Caco-2 (cell line): Measurements from ENCODE around the gene S1PR3. TPM values are rescaled to one million over a fixed set of nuclear protein-coding genes. Genes with fewer than 3 reads are reported as not detected.

ENCODE experiments used
- BruUV-seq: library from RNA; stranded (reverse); fragments of 400-500 nt; replicated peaks from 2 replicates; lab custom pipeline; 2021; lab: Mats Ljungman, UMichigan
- CTCF ChIA-PET: fragments of 300-600 bp; sonication (Branson Sonifier 250); formaldehyde crosslinking; loops from one replicate; lab custom pipeline; 2022; ENCODE audit warnings: antibody characterized with exemption; lab: Charles Lee
- POLR2A ChIA-PET: fragments of 300-600 bp; sonication (Branson Sonifier 250); formaldehyde crosslinking; loops from one replicate; lab custom pipeline; 2022; ENCODE audit warnings: antibody characterized with exemption; lab: Charles Lee
- DNase-seq, 2 experiments: peaks; one replicate each; pipeline versions ENCODE4 v3.0.0 to v3.0.0-alpha.2; 2020 to 2022
- H3K27me3 ChIP-seq: replicated peaks from 2 replicates; pipeline ENCODE4 v1.6.0; 2011; ENCODE audit warnings: low read length; ENCODE audit not compliant: control insufficient read depth, insufficient read depth
- H3K36me3 ChIP-seq: 2 replicates; pipeline ENCODE4 v1.5.1; 2011; ENCODE audit warnings: low read length; ENCODE audit not compliant: control insufficient read depth, insufficient read depth
- H3K4me1 ChIP-seq: fragments of 250-450 bp; sonication (Bioruptor Pico); 2 replicates; pipeline ENCODE4 v1.5.1; 2020; ENCODE audit warnings: mild to moderate bottlenecking
- H3K4me3 ChIP-seq: 2 replicates; pipeline ENCODE4 v1.5.1; 2011; ENCODE audit warnings: low read depth, mild to moderate bottlenecking, control low read depth, low read length
- H3K9me3 ChIP-seq: fragments of 250-450 bp; sonication (Bioruptor Pico); 2 replicates; pipeline ENCODE4 v1.5.1; 2020; ENCODE audit warnings: mild to moderate bottlenecking, moderate library complexity
- H3K27ac Mint-ChIP-seq: one replicate; pipeline ENCODE4 v1.8.0; 2022; ENCODE audit warnings: mixed read lengths; ENCODE audit not compliant: unreplicated experiment
- H3K27me3 Mint-ChIP-seq: one replicate; pipeline ENCODE4 v1.8.0; 2022; ENCODE audit warnings: mixed read lengths; ENCODE audit not compliant: insufficient read depth, unreplicated experiment
- H3K36me3 Mint-ChIP-seq: one replicate; pipeline ENCODE4 v1.8.0; 2022; ENCODE audit warnings: mild to moderate bottlenecking, mixed read lengths; ENCODE audit not compliant: insufficient read depth, unreplicated experiment
- H3K4me1 Mint-ChIP-seq: one replicate; pipeline ENCODE4 v1.8.0; 2022; ENCODE audit warnings: low read depth, mixed read lengths; ENCODE audit not compliant: unreplicated experiment
- H3K4me3 Mint-ChIP-seq: one replicate; pipeline ENCODE4 v1.8.0; 2022; ENCODE audit warnings: mild to moderate bottlenecking, moderate library complexity, mixed read lengths; ENCODE audit not compliant: unreplicated experiment
- H3K9me3 Mint-ChIP-seq: one replicate; pipeline ENCODE4 v1.8.0; 2022; ENCODE audit warnings: mixed read lengths; ENCODE audit not compliant: unreplicated experiment
- CTCF ChIP-seq, 2 experiments: fragments of 200-600 bp in 1 of 2; IDR thresholded peaks; 1 replicate in 1 of 2; 2 replicates in 1 of 2; pipeline versions ENCODE4 v1.5.1 to v1.8.0; 2011 to 2022; ENCODE audit warnings: antibody characterized with exemption in 1 of 2, control low read depth in 1 of 2, inconsistent platforms in 1 of 2, low read depth in 1 of 2, low read length in 1 of 2, mild to moderate bottlenecking in 1 of 2, moderate library complexity in 1 of 2; ENCODE audit not compliant: insufficient read depth in 1 of 2, severe bottlenecking in 1 of 2, unreplicated experiment in 1 of 2
- intact Hi-C: fragments of 100-400 bp; cut with micrococcal nuclease; formaldehyde crosslinking; loops from one replicate; pipeline ENCODE4 v1.10.0; 2022; ENCODE audit not compliant: unreplicated experiment
- total RNA-seq: library from RNA; stranded (reverse); gene quantifications from 2 replicates; pipeline ENCODE4 v1.2.3, GENCODE V29; 2022

The S1PR3 gene
- total RNA-seq, 1 experiment from 2014 or later, result 1.00 TPM

- DNase-seq, result no peak
- peaks cover 4% of the 10 kb centered on the region; the same call in 1 of the 2 replicates for H3K9me3 ChIP-seq
- intact Hi-C loops, result no loop called here
- no peak for TF ChIP-seq CTCF (IDR thresholded peaks at IDR 0.05; ENCODE audit: insufficient read depth in 1 of 2, low read depth in 1 of 2, low read length in 1 of 2, severe bottlenecking in 1 of 2, unreplicated experiment in 1 of 2)
- BruUV-seq, result no TSS peak
- Mint-ChIP-seq H3K4me3 (no peak overlapping the region), H3K27me3 (no peaks in the 10 kb centered on the region), H3K4me1 (no peaks in the 10 kb centered on the region), H3K9me3 (no peaks in the 10 kb centered on the region), H3K36me3 (no peaks in the 10 kb centered on the region), H3K27ac (no peak overlapping the region)
- POLR2A ChIA-PET, result no interaction called here
- H3K4me3 ChIP-seq, result no peak overlapping the region
- H3K4me1 ChIP-seq, result no peaks in the 10 kb centered on the region
- CTCF ChIA-PET, result no interaction called here
- no peaks in the 10 kb centered on the region for H3K36me3 ChIP-seq
- H3K27me3 ChIP-seq, result no peaks in the 10 kb centered on the region
Observed at GRCh38 chr9:88983865-88984542, 7.3 kb upstream of the S1PR3 start.

GRCh38 chr9:88984543-88984883 is 6.8 kb upstream of the S1PR3 start:
- Histone ChIP-seq H3K4me1 (no peaks in the 10 kb centered on the region), H3K4me3 (no peak overlapping the region), H3K27me3 (no peaks in the 10 kb centered on the region), H3K9me3 (peaks cover 4% of the 10 kb centered on the region; the same call in 1 of the 2 replicates), H3K36me3 (no peaks in the 10 kb centered on the region)
- BruUV-seq, result no TSS peak
- Mint-ChIP-seq H3K27ac (no peak overlapping the region), H3K4me3 (no peak overlapping the region), H3K9me3 (no peaks in the 10 kb centered on the region), H3K36me3 (no peaks in the 10 kb centered on the region), H3K27me3 (no peaks in the 10 kb centered on the region), H3K4me1 (no peaks in the 10 kb centered on the region)
- ChIA-PET CTCF (no interaction called here), POLR2A (no interaction called here)
- TF ChIP-seq CTCF (IDR thresholded peaks at IDR 0.05; ENCODE audit: insufficient read depth in 1 of 2, low read depth in 1 of 2, low read length in 1 of 2, severe bottlenecking in 1 of 2, unreplicated experiment in 1 of 2), result no peak
- no peak for DNase-seq
- intact Hi-C loops, result no loop called here

- H3K4me3 ChIP-seq, result no peak overlapping the region
- H3K27me3 Mint-ChIP-seq, result no peaks in the 10 kb centered on the region
- no peak overlapping the region for H3K27ac Mint-ChIP-seq
- no peaks in the 10 kb centered on the region for H3K36me3 ChIP-seq
- no peak for TF ChIP-seq CTCF (IDR thresholded peaks at IDR 0.05; ENCODE audit: insufficient read depth in 1 of 2, low read depth in 1 of 2, low read length in 1 of 2, severe bottlenecking in 1 of 2, unreplicated experiment in 1 of 2)
- intact Hi-C loops, result no loop called here
- no peaks in the 10 kb centered on the region for H3K4me1 Mint-ChIP-seq
- no peaks in the 10 kb centered on the region for H3K36me3 Mint-ChIP-seq
- H3K9me3 Mint-ChIP-seq, result no peaks in the 10 kb centered on the region
- peaks cover 4% of the 10 kb centered on the region; the same call in 1 of the 2 replicates for H3K9me3 ChIP-seq
- no peak for DNase-seq
- ChIA-PET POLR2A (no interaction called here), CTCF (no interaction called here)
- no TSS peak for BruUV-seq
- no peaks in the 10 kb centered on the region for H3K4me1 ChIP-seq
- H3K27me3 ChIP-seq, result no peaks in the 10 kb centered on the region
- H3K4me3 Mint-ChIP-seq, result no peak overlapping the region
Observed at GRCh38 chr9:88985616-88986015, 5.7 kb upstream of the S1PR3 start.
